Measurements from ENCODE around the gene OXER1.

The OXER1 gene

GRCh38 chr2:42764096-42764495 lies at the start of gene OXER1:
TSS of gene OXER1 (minus strand) at chr2:42764135. CDS start at chr2:42764062, 73 bp downstream.
- no peak for DNase-seq

- DNase-seq = no peak
Measured at GRCh38 chr2:42812899-42813479, 49.1 kb upstream of the OXER1 start.

- DNase-seq = peak; percentile 44
Measured at GRCh38 chr2:42810971-42811811, 47.3 kb upstream of the OXER1 start.

- DNase-seq = peak; percentile 88
Measured at GRCh38 chr2:42810121-42810970, 46.4 kb upstream of the OXER1 start.

- DNase-seq = peak; percentile 61
Measured at GRCh38 chr2:42809819-42810120, 45.8 kb upstream of the OXER1 start.

GRCh38 chr2:42809131-42809818 lies 45.3 kb upstream of the OXER1 start:
- peak; percentile 71 for DNase-seq

GRCh38 chr2:42808301-42808700 lies 44.4 kb upstream of the OXER1 start:
- DNase-seq = no peak

- DNase-seq = no peak
Measured at GRCh38 chr2:42806786-42807185, 42.9 kb upstream of the OXER1 start.

GRCh38 chr2:42804891-42805290 lies 41.0 kb upstream of the OXER1 start:
- no peak for DNase-seq

GRCh38 chr2:42804338-42804737 lies 40.4 kb upstream of the OXER1 start:
- DNase-seq = no peak

GRCh38 chr2:42802150-42802549 lies 38.2 kb upstream of the OXER1 start:
- no peak for DNase-seq

- no peak for DNase-seq
Measured at GRCh38 chr2:42801381-42801780, 37.4 kb upstream of the OXER1 start.

GRCh38 chr2:42800981-42801380 lies 37.0 kb upstream of the OXER1 start:
- no peak for DNase-seq

- DNase-seq = no peak
Measured at GRCh38 chr2:42800461-42800962, 36.6 kb upstream of the OXER1 start.

GRCh38 chr2:42799881-42800280 lies 35.9 kb upstream of the OXER1 start:
- no peak for DNase-seq

GRCh38 chr2:42797281-42797680 lies 33.3 kb upstream of the OXER1 start:
- DNase-seq = no peak

GRCh38 chr2:42796427-42797248 lies 32.7 kb upstream of the OXER1 start:
- DNase-seq = no peak

GRCh38 chr2:42795841-42796301 lies 31.9 kb upstream of the OXER1 start:
- no peak for DNase-seq

GRCh38 chr2:42795275-42795674 lies 31.3 kb upstream of the OXER1 start:
- no peak for DNase-seq

GRCh38 chr2:42794271-42795046 lies 30.5 kb upstream of the OXER1 start:
- no peak for DNase-seq

Measured in NCI-H1436 (cell line).